ENCODE measurements around the gene TMEM221.

TMEM221 gene

GRCh38 chr19:17436874-17437267 is 11.6 kb downstream of the TMEM221 start:
- no peak for DNase-seq

- no peak for DNase-seq
Measured at GRCh38 chr19:17436094-17436873, 12.2 kb downstream of the TMEM221 start.

- no peak for DNase-seq
Measured at GRCh38 chr19:17435218-17435617, 13.2 kb downstream of the TMEM221 start.

GRCh38 chr19:17431417-17431816 is 17.1 kb downstream of the TMEM221 start:
- DNase-seq = no peak

- no peak for DNase-seq
Measured at GRCh38 chr19:17429641-17430113, 18.8 kb downstream of the TMEM221 start.

- no peak for DNase-seq
Measured at GRCh38 chr19:17424743-17425365, 23.6 kb downstream of the TMEM221 start.

- no peak for DNase-seq
Measured at GRCh38 chr19:17423429-17424208, 24.8 kb downstream of the TMEM221 start.

- DNase-seq = no peak
Measured at GRCh38 chr19:17421942-17422341, 26.5 kb downstream of the TMEM221 start.

- peak; percentile 21 to 40 for DNase-seq
Measured at GRCh38 chr19:17420475-17420924, 28.0 kb downstream of the TMEM221 start.

GRCh38 chr19:17419621-17420474 is 28.6 kb downstream of the TMEM221 start, which contains the start of gene MVB12A:
Gene MVB12A, plus strand, starts transcription at chr19:17420047. Its CDS starts 89 bp downstream, at chr19:17420136.
- DNase-seq = peak; percentile 93 to 94

GRCh38 chr19:17419154-17419620 is 29.3 kb downstream of the TMEM221 start:
- no peak for DNase-seq

GRCh38 chr19:17418710-17419109 is 29.8 kb downstream of the TMEM221 start:
- DNase-seq = no peak

- no peak for DNase-seq
Measured at GRCh38 chr19:17415121-17415520, 33.3 kb downstream of the TMEM221 start.

- no peak for DNase-seq
Measured at GRCh38 chr19:17414097-17414496, 34.4 kb downstream of the TMEM221 start.

GRCh38 chr19:17411801-17412200 is 36.7 kb downstream of the TMEM221 start:
- no peak for DNase-seq

- DNase-seq = no peak
Measured at GRCh38 chr19:17409990-17410389, 38.5 kb downstream of the TMEM221 start.

GRCh38 chr19:17406887-17407196 is 41.6 kb downstream of the TMEM221 start:
- no peak for DNase-seq

GRCh38 chr19:17406046-17406886 is 42.2 kb downstream of the TMEM221 start:
- peak; percentile 74 to 76 for DNase-seq

- DNase-seq = peak; percentile 88 to 94
Measured at GRCh38 chr19:17405250-17406045, 43.0 kb downstream of the TMEM221 start, which contains the start of gene BST2. Gene BST2, minus strand, starts transcription at chr19:17405630. Its CDS starts 55 bp downstream, at chr19:17405575.

GRCh38 chr19:17404621-17405249 is 43.7 kb downstream of the TMEM221 start:
- DNase-seq = no peak

Measured in AML-193 (cell line).